WTC11 (cell line): Measurements from ENCODE around the gene USP34. TPM values are rescaled to one million over a fixed set of nuclear protein-coding genes. Genes with fewer than 3 reads are reported as not detected.

ENCODE experiments used
- ATAC-seq: fragments of 200-7000 bp; cut with Tn5 transposase; 2 replicates; pipeline ENCODE4 v1.10.0; 2021; ENCODE audit warnings: mild to moderate bottlenecking, moderate library complexity
- CTCF ChIA-PET: fragments of 300-600 bp; sonication (Branson Sonifier 250); formaldehyde crosslinking; loops from one replicate; lab custom pipeline; 2021; ENCODE audit warnings: antibody characterized with exemption; lab: Charles Lee
- POLR2A ChIA-PET: fragments of 350-600 bp; sonication (Branson Sonifier 250); formaldehyde crosslinking; loops from one replicate; lab custom pipeline; 2021; ENCODE audit warnings: antibody characterized with exemption; lab: Charles Lee
- DNase-seq: peaks from one replicate; pipeline ENCODE4 v3.0.0; 2021; ENCODE audit warnings: low spot score
- H3K27ac Mint-ChIP-seq: 2 replicates; pipeline ENCODE4 v1.8.0; 2021; ENCODE audit warnings: mixed read lengths
- H3K27me3 Mint-ChIP-seq: 2 replicates; pipeline ENCODE4 v1.8.0; 2021; ENCODE audit warnings: low read depth, mild to moderate bottlenecking, moderate library complexity, mixed read lengths
- H3K36me3 Mint-ChIP-seq: 2 replicates; pipeline ENCODE4 v1.8.0; 2021; ENCODE audit warnings: mixed read lengths
- H3K4me1 Mint-ChIP-seq: 2 replicates; pipeline ENCODE4 v1.8.0; 2022; ENCODE audit warnings: mixed read lengths
- H3K4me3 Mint-ChIP-seq: 2 replicates; pipeline ENCODE4 v1.8.0; 2021; ENCODE audit warnings: mild to moderate bottlenecking, moderate library complexity, mixed read lengths
- H3K9me3 Mint-ChIP-seq: 2 replicates; pipeline ENCODE4 v1.8.0; 2021; ENCODE audit warnings: mixed read lengths
- EMX1 ChIP-seq: fragments of 250-450 bp; sonication (Bioruptor Pico); IDR thresholded peaks from 2 replicates; pipeline ENCODE4 v1.8.0; 2021; ENCODE audit warnings: mild to moderate bottlenecking
- ERG ChIP-seq: fragments of 250-450 bp; sonication (Bioruptor Pico); IDR thresholded peaks from 2 replicates; pipeline ENCODE4 v1.8.0; 2021; ENCODE audit warnings: mild to moderate bottlenecking
- FOXJ3 ChIP-seq: sonication (generic); formaldehyde crosslinking; IDR thresholded peaks from 2 replicates; pipeline ENCODE4 v1.9.0; 2021; ENCODE audit warnings: missing genetic modification reagents, mild to moderate bottlenecking, borderline replicate concordance
- FOXP1 ChIP-seq: sonication (generic); formaldehyde crosslinking; IDR thresholded peaks from 2 replicates; pipeline ENCODE4 v1.8.0; 2022; ENCODE audit warnings: missing genetic modification reagents, mild to moderate bottlenecking, moderate library complexity, borderline replicate concordance
- GTF2I ChIP-seq: fragments of 250-450 bp; sonication (Bioruptor Pico); conservative IDR thresholded peaks from 2 replicates; pipeline ENCODE4 v1.4.0; 2021; ENCODE audit warnings: mild to moderate bottlenecking
- HMGA2 ChIP-seq: fragments of 250-450 bp; sonication (Bioruptor Pico); IDR thresholded peaks from 2 replicates; pipeline ENCODE4 v1.4.0; 2021; ENCODE audit warnings: mild to moderate bottlenecking, moderate library complexity
- MLX ChIP-seq: sonication (generic); formaldehyde crosslinking; IDR thresholded peaks from 2 replicates; pipeline ENCODE4 v1.8.1; 2023; ENCODE audit warnings: mild to moderate bottlenecking, missing genetic modification reagents, moderate library complexity
- NFE2L1 ChIP-seq: sonication (generic); formaldehyde crosslinking; IDR thresholded peaks from 2 replicates; pipeline ENCODE4 v1.8.1; 2023; ENCODE audit warnings: missing genetic modification reagents
- NR2C2 ChIP-seq: sonication (generic); formaldehyde crosslinking; IDR thresholded peaks from 2 replicates; pipeline ENCODE4 v1.8.0; 2022; ENCODE audit warnings: mild to moderate bottlenecking, missing genetic modification reagents
- NR3C1 ChIP-seq: sonication (generic); formaldehyde crosslinking; conservative IDR thresholded peaks from 2 replicates; pipeline ENCODE4 v1.8.1; 2023; ENCODE audit warnings: low read depth, mild to moderate bottlenecking, missing genetic modification reagents
- PRDM15 ChIP-seq: sonication (generic); formaldehyde crosslinking; IDR thresholded peaks from 2 replicates; pipeline ENCODE4 v1.8.0; 2022; ENCODE audit warnings: missing genetic modification reagents
- RORB ChIP-seq: fragments of 250-450 bp; sonication (Bioruptor Pico); IDR thresholded peaks from 2 replicates; pipeline ENCODE4 v1.9.0; 2021; ENCODE audit warnings: mild to moderate bottlenecking
- SMAD3 ChIP-seq: sonication (generic); formaldehyde crosslinking; IDR thresholded peaks from 2 replicates; pipeline ENCODE4 v1.8.0; 2022; ENCODE audit warnings: missing genetic modification reagents, mild to moderate bottlenecking, borderline replicate concordance
- SP1 ChIP-seq: sonication (generic); formaldehyde crosslinking; conservative IDR thresholded peaks from 2 replicates; pipeline ENCODE4 v1.8.1; 2022; ENCODE audit warnings: missing genetic modification reagents
- TCF7 ChIP-seq: sonication (generic); formaldehyde crosslinking; IDR thresholded peaks from 2 replicates; pipeline ENCODE4 v1.8.0; 2022; ENCODE audit warnings: mild to moderate bottlenecking, low read depth, missing genetic modification reagents, moderate library complexity
- ZBTB21 ChIP-seq: sonication (generic); formaldehyde crosslinking; IDR thresholded peaks from 2 replicates; pipeline ENCODE4 v1.8.1; 2023; ENCODE audit warnings: mild to moderate bottlenecking, missing genetic modification reagents, borderline replicate concordance
- ZNF317 ChIP-seq: sonication (generic); formaldehyde crosslinking; IDR thresholded peaks from 2 replicates; pipeline ENCODE4 v1.8.1; 2023; ENCODE audit warnings: low read depth, mild to moderate bottlenecking, moderate library complexity, missing genetic modification reagents, borderline replicate concordance
- ZNF423 ChIP-seq: fragments of 250-450 bp; sonication (Bioruptor Pico); IDR thresholded peaks from 2 replicates; pipeline ENCODE4 v2.1.2; 2022; ENCODE audit warnings: mild to moderate bottlenecking, moderate library complexity
- ZSCAN18 ChIP-seq: fragments of 250-450 bp; sonication (Bioruptor Pico); IDR thresholded peaks from 2 replicates; pipeline ENCODE4 v2.1.2; 2022; ENCODE audit warnings: mild to moderate bottlenecking, moderate library complexity
- total RNA-seq: library from RNA; stranded (reverse); gene quantifications from 3 replicates; pipeline ENCODE4 v1.2.3, GENCODE V29; 2021
- TF ChIP-seq, protein P1 (sequence below): sonication (generic); formaldehyde crosslinking; IDR thresholded peaks from 2 replicates; pipeline ENCODE4 v1.8.1; 2022; ENCODE audit warnings: missing genetic modification reagents, borderline replicate concordance
- TF ChIP-seq, protein P2 (sequence below): sonication (generic); formaldehyde crosslinking; IDR thresholded peaks from 2 replicates; pipeline ENCODE4 v1.8.1; 2023; ENCODE audit warnings: mild to moderate bottlenecking, missing genetic modification reagents, moderate library complexity
- TF ChIP-seq, protein P3 (sequence below): fragments of 250-450 bp; sonication (Bioruptor Pico); IDR thresholded peaks from 2 replicates; pipeline ENCODE4 v1.9.0; 2021; ENCODE audit warnings: mild to moderate bottlenecking

Gene USP34
- total RNA-seq, 1 experiment from 2014 or later = 92.3 TPM

- TF ChIP-seq, protein P1, sequence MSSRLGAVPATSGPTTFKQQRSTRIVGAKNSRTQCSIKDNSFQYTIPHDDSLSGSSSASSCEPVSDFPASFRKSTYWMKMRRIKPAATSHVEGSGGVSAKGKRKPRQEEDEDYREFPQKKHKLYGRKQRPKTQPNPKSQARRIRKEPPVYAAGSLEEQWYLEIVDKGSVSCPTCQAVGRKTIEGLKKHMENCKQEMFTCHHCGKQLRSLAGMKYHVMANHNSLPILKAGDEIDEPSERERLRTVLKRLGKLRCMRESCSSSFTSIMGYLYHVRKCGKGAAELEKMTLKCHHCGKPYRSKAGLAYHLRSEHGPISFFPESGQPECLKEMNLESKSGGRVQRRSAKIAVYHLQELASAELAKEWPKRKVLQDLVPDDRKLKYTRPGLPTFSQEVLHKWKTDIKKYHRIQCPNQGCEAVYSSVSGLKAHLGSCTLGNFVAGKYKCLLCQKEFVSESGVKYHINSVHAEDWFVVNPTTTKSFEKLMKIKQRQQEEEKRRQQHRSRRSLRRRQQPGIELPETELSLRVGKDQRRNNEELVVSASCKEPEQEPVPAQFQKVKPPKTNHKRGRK (CRISPR knock-in tag) = no peak
- TF ChIP-seq TCF7 (CRISPR knock-in tag) (no peak), ERG (no peak), SP1 (no peak), ZNF317 (CRISPR knock-in tag) (no peak), GTF2I (CRISPR knock-in tag) (no peak), FOXJ3 (CRISPR knock-in tag) (no peak), ZSCAN18 (CRISPR knock-in tag) (no peak), RORB (no peak), NR2C2 (CRISPR knock-in tag) (no peak)
- TF ChIP-seq, protein P2, sequence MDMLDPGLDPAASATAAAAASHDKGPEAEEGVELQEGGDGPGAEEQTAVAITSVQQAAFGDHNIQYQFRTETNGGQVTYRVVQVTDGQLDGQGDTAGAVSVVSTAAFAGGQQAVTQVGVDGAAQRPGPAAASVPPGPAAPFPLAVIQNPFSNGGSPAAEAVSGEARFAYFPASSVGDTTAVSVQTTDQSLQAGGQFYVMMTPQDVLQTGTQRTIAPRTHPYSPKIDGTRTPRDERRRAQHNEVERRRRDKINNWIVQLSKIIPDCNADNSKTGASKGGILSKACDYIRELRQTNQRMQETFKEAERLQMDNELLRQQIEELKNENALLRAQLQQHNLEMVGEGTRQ (CRISPR knock-in tag) = no peak
These were observed 90.6 kb downstream of the USP34 start (continued) for GRCh38 chr2:61380056-61380881.

DNA sequence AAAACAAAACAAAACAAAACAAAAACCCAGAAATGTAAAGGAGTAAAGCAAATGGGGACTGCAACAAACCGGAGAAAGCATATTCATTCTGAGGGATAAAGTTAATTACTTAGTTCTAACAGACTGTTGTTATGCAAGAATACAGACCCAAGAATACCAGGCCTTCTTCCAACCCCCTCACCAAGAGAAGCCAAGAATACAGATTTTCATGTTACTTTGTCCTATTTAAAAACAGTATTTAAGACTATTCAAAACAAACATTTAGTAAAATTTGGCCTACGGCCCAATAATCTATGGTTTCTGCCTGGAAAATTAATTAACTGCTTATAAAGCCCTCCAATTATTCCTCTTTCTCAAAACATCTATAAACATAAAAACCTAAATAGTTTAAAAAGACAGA lies 91.4 kb downstream of the USP34 start:
- ATAC-seq (no peak), DNase-seq (no peak)
- Mint-ChIP-seq H3K27me3 (no peaks in the 10 kb centered on the region), H3K27ac (peak overlapping the region; percentile 67), H3K9me3 (no peaks in the 10 kb centered on the region), H3K4me1 (peaks cover 16% of the 10 kb centered on the region)
- TF ChIP-seq MLX (CRISPR knock-in tag) (no peak), NFE2L1 (CRISPR knock-in tag) (no peak), ZSCAN18 (CRISPR knock-in tag) (no peak), PRDM15 (CRISPR knock-in tag) (no peak), ZNF423 (CRISPR knock-in tag) (no peak), EMX1 (CRISPR knock-in tag) (no peak), FOXP1 (CRISPR knock-in tag) (no peak), ZBTB21 (no peak), HMGA2 (CRISPR knock-in tag) (no peak), NR3C1 (no peak), SMAD3 (CRISPR knock-in tag) (no peak)
- TF ChIP-seq, protein P3, sequence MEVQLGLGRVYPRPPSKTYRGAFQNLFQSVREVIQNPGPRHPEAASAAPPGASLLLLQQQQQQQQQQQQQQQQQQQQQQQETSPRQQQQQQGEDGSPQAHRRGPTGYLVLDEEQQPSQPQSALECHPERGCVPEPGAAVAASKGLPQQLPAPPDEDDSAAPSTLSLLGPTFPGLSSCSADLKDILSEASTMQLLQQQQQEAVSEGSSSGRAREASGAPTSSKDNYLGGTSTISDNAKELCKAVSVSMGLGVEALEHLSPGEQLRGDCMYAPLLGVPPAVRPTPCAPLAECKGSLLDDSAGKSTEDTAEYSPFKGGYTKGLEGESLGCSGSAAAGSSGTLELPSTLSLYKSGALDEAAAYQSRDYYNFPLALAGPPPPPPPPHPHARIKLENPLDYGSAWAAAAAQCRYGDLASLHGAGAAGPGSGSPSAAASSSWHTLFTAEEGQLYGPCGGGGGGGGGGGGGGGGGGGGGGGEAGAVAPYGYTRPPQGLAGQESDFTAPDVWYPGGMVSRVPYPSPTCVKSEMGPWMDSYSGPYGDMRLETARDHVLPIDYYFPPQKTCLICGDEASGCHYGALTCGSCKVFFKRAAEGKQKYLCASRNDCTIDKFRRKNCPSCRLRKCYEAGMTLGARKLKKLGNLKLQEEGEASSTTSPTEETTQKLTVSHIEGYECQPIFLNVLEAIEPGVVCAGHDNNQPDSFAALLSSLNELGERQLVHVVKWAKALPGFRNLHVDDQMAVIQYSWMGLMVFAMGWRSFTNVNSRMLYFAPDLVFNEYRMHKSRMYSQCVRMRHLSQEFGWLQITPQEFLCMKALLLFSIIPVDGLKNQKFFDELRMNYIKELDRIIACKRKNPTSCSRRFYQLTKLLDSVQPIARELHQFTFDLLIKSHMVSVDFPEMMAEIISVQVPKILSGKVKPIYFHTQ = no peak
- TF ChIP-seq, all 79 proteins: peak for 0
- Mint-ChIP-seq H3K4me3 (no peak overlapping the region), H3K36me3 (peaks cover 65% of the 10 kb centered on the region)
- ChIA-PET POLR2A (no interaction called here), CTCF (no interaction called here)
